Fibroblast of pulmonary artery (primary cell): ENCODE data around the gene EMC9.
A peak's percentile ranks its signal among the peaks of the same experiment; 100 is the strongest.

Experiments
- DNase-seq: peaks from one replicate; pipeline ENCODE4 v3.0.0-alpha.2; 2010; ENCODE audit warnings: low read depth
- H3K4me3 ChIP-seq: replicated peaks from 2 replicates; pipeline ENCODE4 v1.5.1; 2011; ENCODE audit warnings: low read depth, mild to moderate bottlenecking, control low read depth, low read length, moderate library complexity
- CTCF ChIP-seq: IDR thresholded peaks from 2 replicates; pipeline ENCODE4 v1.5.1; 2011; ENCODE audit warnings: mild to moderate bottlenecking, control low read depth, low read length, inconsistent platforms; ENCODE audit errors: missing control alignments

Gene EMC9

GRCh38 chr14:24181371-24182077 lies 40.1 kb upstream of the EMC9 start:
- no peak for TF ChIP-seq CTCF
- no peak overlapping the region for H3K4me3 ChIP-seq
- no peak for DNase-seq

- no peak for TF ChIP-seq CTCF
- H3K4me3 ChIP-seq, result no peak overlapping the region
- DNase-seq, result peak; percentile 88
Measured at GRCh38 chr14:24179961-24180796, 38.8 kb upstream of the EMC9 start.

GRCh38 chr14:24179294-24179960 lies 38.0 kb upstream of the EMC9 start:
- no peak for DNase-seq
- H3K4me3 ChIP-seq, result no peak overlapping the region
- no peak for TF ChIP-seq CTCF

GRCh38 chr14:24178399-24179178 lies 37.2 kb upstream of the EMC9 start:
- no peak overlapping the region for H3K4me3 ChIP-seq
- no peak for DNase-seq
- no peak for TF ChIP-seq CTCF

- TF ChIP-seq CTCF, result no peak
- H3K4me3 ChIP-seq, result no peak overlapping the region
- no peak for DNase-seq
Measured at GRCh38 chr14:24177891-24178290, 36.5 kb upstream of the EMC9 start.

GRCh38 chr14:24177041-24177825 lies 35.8 kb upstream of the EMC9 start:
- H3K4me3 ChIP-seq, result no peak overlapping the region
- no peak for TF ChIP-seq CTCF
- no peak for DNase-seq
